Cardiac muscle cell (in vitro differentiated cells and primary cell): ENCODE results near the gene CREB3L4. TPM values are rescaled to one million over a fixed set of nuclear protein-coding genes. Genes with fewer than 3 reads are reported as not detected.
A peak's percentile ranks its signal among the peaks of the same experiment; 100 is the strongest.
"Not testable (repeated sequence)": the region's sequence is repeated elsewhere in the genome, so short reads cannot be mapped to it uniquely, and the experiment has no call there.

ENCODE experiments used
- DNase-seq, 2 donors: peaks; one replicate each; pipeline versions ENCODE4 v3.0.0 to v3.0.0-alpha.2; 2010 to 2017; ENCODE audit warnings: low read depth in 1 of 2, low spot score in 1 of 2
- H3K27ac ChIP-seq: fragments of 200-600 bp; sonication (generic); 2 replicates; pipeline ENCODE4 v1.5.1; 2016
- H3K27me3 ChIP-seq: fragments of 200-600 bp; sonication (generic); 2 replicates; pipeline ENCODE4 v1.6.0; 2016; ENCODE audit warnings: control low read depth
- H3K36me3 ChIP-seq: fragments of 200-600 bp; sonication (generic); 2 replicates; pipeline ENCODE4 v1.5.1; 2016; ENCODE audit warnings: control low read depth
- H3K4me1 ChIP-seq: fragments of 200-600 bp; sonication (generic); 2 replicates; pipeline ENCODE4 v1.8.1; 2017; ENCODE audit warnings: low read depth, mild to moderate bottlenecking, mixed run types
- H3K4me3 ChIP-seq: fragments of 200-600 bp; sonication (generic); 2 replicates; pipeline ENCODE4 v1.5.1; 2016; ENCODE audit warnings: mild to moderate bottlenecking
- H3K9me3 ChIP-seq: fragments of 200-600 bp; sonication (generic); 2 replicates; pipeline ENCODE4 v1.5.1; 2017; ENCODE audit warnings: low read depth, mild to moderate bottlenecking, control low read depth
- polyA plus RNA-seq: library from polyadenylated mRNA; unstranded; fragments of >200 nt; fragmentation: Nextera tagmentation; extraction: Ambion mirVana; gene quantifications from 2 replicates; pipeline ENCODE4 v1.2.1, GENCODE V29; 2016
- total RNA-seq: library from RNA; depleted of rRNA; stranded (reverse); fragments of >200 nt; gene quantifications from 2 replicates; pipeline ENCODE4 v1.2.3, GENCODE V29; 2016
- TF ChIP-seq, protein P1 (sequence below): IDR thresholded peaks from 2 replicates; pipeline ENCODE4 v1.5.1; 2012; ENCODE audit warnings: low read depth, mild to moderate bottlenecking, low read length

The CREB3L4 gene
- total and polyA plus RNA-seq, 2 experiments from 2014 or later, result 25.3 to 49.5 TPM

DNA sequence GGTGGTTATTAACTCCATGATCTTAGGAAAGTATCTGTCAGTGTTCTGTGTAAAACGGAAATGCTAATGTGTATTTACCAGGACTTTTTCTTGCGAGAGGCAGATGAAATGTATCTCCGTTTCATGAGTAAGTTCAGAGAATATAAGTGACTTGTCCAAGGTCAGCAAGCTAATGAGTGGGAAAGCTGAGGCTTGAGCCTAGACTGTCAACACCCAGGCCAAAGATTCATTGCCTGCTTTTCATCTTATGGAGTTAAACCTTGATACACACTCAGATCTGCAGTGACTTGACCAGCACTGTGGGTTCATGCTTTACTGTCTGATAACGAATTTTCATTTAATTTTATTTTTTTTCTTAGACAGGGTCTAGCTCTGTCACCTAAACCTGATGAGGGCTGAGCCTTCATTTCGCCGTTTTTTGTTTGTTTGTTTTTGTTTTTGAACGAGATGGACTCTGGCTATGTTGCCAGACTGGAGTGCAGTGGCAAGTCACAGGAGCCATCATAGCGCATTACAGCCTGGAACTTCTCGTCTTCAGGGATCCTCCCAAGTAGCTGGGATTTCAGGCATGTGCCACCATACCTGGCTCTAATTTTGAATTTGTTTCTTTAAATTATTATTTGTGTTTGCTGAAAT, 10.7 kb downstream of the CREB3L4 start:
- no peaks in the 10 kb centered on the region for H3K27me3 ChIP-seq
- no peaks in the 10 kb centered on the region for H3K9me3 ChIP-seq
- no peak for DNase-seq
- H3K27ac ChIP-seq, result peak overlapping the region; percentile 85
- H3K4me3 ChIP-seq, result peak overlapping the region; percentile 71
- peaks cover 19% of the 10 kb centered on the region for H3K36me3 ChIP-seq
- H3K4me1 ChIP-seq, result peaks cover 8% of the 10 kb centered on the region
- TF ChIP-seq, protein P1, sequence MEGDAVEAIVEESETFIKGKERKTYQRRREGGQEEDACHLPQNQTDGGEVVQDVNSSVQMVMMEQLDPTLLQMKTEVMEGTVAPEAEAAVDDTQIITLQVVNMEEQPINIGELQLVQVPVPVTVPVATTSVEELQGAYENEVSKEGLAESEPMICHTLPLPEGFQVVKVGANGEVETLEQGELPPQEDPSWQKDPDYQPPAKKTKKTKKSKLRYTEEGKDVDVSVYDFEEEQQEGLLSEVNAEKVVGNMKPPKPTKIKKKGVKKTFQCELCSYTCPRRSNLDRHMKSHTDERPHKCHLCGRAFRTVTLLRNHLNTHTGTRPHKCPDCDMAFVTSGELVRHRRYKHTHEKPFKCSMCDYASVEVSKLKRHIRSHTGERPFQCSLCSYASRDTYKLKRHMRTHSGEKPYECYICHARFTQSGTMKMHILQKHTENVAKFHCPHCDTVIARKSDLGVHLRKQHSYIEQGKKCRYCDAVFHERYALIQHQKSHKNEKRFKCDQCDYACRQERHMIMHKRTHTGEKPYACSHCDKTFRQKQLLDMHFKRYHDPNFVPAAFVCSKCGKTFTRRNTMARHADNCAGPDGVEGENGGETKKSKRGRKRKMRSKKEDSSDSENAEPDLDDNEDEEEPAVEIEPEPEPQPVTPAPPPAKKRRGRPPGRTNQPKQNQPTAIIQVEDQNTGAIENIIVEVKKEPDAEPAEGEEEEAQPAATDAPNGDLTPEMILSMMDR, result no peak

DNA sequence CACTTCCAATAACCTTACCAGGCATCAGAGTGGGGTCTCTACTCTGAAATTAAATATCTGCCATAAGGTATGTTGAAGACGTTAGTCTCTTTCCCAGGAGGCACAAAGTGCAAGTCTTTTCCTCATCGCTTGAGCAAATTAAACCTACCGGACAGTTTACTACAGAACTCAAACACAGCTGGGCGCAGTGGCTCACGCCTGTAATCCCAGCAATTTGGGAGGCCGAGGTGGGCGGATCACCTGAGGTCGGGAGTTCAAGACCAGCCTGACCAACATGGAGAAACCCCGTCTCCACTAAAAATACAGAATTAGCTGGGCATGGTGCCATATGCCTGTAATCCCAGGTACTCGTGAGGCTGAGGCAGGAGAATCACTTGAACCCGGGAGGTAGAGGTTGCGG, 11.4 kb downstream of the CREB3L4 start:
- not testable (repeated sequence) for H3K4me3 ChIP-seq, H3K27me3 ChIP-seq, H3K9me3 ChIP-seq, DNase-seq, H3K27ac ChIP-seq, H3K4me1 ChIP-seq
- H3K36me3 ChIP-seq, result peaks cover 15% of the 10 kb centered on the region

DNA sequence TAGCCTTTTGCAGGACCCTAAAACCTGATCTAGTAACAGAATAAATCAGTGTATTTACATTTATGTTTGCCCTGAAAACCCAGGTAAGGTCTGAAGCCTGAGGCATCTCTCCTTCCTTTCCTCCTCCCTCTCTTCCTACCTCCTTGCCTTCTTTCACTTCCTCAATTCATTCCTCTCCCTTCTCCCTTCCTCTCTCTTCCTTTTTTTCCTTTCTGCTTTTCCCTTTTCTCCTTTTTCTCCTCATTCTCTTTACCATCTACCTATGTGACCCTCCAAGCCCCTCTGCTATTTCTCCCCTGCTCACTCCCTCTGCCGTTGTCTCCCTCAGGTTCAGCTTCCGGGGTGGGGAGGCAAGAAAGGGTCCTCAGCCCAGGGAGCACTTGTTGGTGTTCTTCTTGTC, 14.0 kb downstream of the CREB3L4 start:
- not testable (repeated sequence) for DNase-seq, H3K9me3 ChIP-seq

GRCh38 chr1:153984123-153984894, 16.6 kb downstream of the CREB3L4 start:
- Histone ChIP-seq H3K36me3 (no peaks in the 10 kb centered on the region), H3K9me3 (no peaks in the 10 kb centered on the region), H3K27me3 (no peaks in the 10 kb centered on the region), H3K27ac (no peak overlapping the region), H3K4me1 (no peaks in the 10 kb centered on the region), H3K4me3 (no peak overlapping the region)
- TF ChIP-seq, protein P1, result no peak
- DNase-seq, result no peak

More for the DNA sequence above, 14.0 kb downstream of the CREB3L4 start:
- H3K4me3 ChIP-seq, H3K27me3 ChIP-seq, H3K36me3 ChIP-seq, H3K27ac ChIP-seq, H3K4me1 ChIP-seq: not testable (repeated sequence)

DNA sequence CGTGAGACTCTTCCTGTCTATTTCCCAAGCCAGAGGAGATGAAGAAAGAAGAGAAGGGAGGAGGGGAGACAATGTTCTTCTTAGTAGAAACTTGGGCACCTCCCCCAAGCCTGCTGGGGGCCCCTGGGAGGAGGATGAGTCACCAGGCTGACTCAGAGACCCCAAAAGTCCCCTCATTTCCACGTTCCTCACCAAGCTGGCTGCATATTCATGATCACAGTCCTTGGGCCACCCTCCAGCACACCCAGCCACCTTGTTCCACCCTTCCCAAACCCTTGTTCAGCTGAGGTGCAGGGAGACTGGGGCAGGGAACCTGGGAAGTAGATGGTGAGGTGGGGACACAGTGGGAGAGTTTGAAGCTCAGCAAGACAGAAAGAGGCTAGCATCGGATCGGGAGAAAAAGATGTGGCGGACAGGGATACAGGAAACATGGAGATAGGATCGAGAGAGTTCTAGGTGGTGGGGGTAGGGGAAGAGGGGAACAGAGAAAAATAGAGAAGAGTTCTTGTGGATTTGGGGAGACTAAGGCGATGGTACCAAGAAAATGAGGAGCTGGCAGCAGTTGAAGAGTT, 17.7 kb downstream of the CREB3L4 start:
- H3K9me3 ChIP-seq, result no peaks in the 10 kb centered on the region
- DNase-seq, result peak in 1 of 2 donors; percentile 81
- no peak overlapping the region for H3K27ac ChIP-seq
- H3K4me1 ChIP-seq, result no peaks in the 10 kb centered on the region
- H3K36me3 ChIP-seq, result no peaks in the 10 kb centered on the region
- TF ChIP-seq, protein P1, result no peak
- peak overlapping the region; percentile 64 for H3K4me3 ChIP-seq
- H3K27me3 ChIP-seq, result no peaks in the 10 kb centered on the region

DNA sequence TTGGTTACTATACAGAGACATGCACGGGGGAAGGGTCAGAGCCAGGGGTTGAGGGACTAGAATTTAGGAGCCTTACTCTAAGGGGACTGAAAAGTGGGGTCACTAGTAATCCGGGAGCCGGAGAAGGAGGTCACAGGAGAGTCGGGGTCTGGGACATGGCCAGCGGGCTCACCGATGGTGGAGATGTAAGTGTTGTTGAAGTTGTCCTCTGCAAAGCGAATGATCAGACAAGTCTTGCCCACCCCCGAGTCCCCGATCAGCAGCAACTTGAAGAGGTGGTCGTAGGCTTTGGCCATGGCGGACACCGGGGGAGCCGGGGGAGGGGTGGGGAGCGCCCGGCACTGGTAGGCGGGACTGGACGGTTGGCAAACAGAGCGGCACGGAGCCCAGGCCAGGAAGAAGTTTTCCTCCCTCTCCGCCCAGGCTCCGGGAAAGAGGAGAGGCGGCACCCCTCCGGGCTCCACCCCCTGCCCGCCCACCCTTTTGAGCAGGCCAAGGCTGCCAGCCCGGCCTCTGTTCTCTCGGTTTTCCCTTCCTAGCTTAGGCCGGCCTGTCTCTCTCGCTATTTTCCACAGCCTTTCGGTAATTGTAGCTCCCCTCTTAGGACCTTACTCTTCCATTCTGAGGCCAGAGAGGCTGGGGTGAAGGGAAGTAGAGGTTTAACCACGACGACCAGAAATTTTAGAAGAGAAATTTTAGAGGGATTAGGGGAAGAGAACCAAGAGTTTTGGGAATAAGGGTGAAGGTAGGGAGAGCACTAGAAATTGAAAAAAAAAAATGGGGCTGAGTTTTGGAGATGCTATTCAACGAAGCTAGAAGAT, 18.4 kb downstream of the CREB3L4 start, which contains the start of gene RAB13:
Gene RAB13 (minus strand): TSS at position 399 of the 821 bp plus-strand sequence. CDS start 103 bp downstream, at position 296.
- Histone ChIP-seq H3K27me3 (no peaks in the 10 kb centered on the region), H3K4me1 (no peaks in the 10 kb centered on the region), H3K4me3 (peak within 1 kb of the TSS; percentile 64), H3K36me3 (no peaks in the 10 kb centered on the region), H3K9me3 (no peaks in the 10 kb centered on the region), H3K27ac (peak within 1 kb of the TSS; percentile 47)
- peak; percentile 89 to 91 for DNase-seq
- TF ChIP-seq, protein P1, result no peak
